AG09309 (cell line): ENCODE measurements around the gene TMEM63C.
A peak's percentile ranks its signal among the peaks of the same experiment; 100 is the strongest.

Experiments
- DNase-seq: peaks from one replicate; pipeline ENCODE4 v3.0.0-alpha.2; 2010; ENCODE audit warnings: low read depth
- H3K4me3 ChIP-seq: 2 replicates; pipeline ENCODE4 v1.5.1; 2011; ENCODE audit warnings: mild to moderate bottlenecking, low read depth, low read length, moderate library complexity; ENCODE audit not compliant: control insufficient read depth
- CTCF ChIP-seq: IDR thresholded peaks from 2 replicates; pipeline ENCODE4 v1.5.1; 2011; ENCODE audit warnings: mild to moderate bottlenecking, low read depth, low read length, inconsistent platforms; ENCODE audit not compliant: insufficient read depth, control insufficient read depth; ENCODE audit errors: missing control alignments

Gene TMEM63C

GRCh38 chr14:77284466-77284865 lies 102.9 kb downstream of the TMEM63C start:
- DNase-seq: no peak
- no peak overlapping the region for H3K4me3 ChIP-seq
- no peak for TF ChIP-seq CTCF

GRCh38 chr14:77286576-77286975 lies 105.0 kb downstream of the TMEM63C start:
- no peak overlapping the region for H3K4me3 ChIP-seq
- TF ChIP-seq CTCF: no peak
- no peak for DNase-seq

- H3K4me3 ChIP-seq: no peak overlapping the region
- no peak for DNase-seq
- no peak for TF ChIP-seq CTCF
These were observed 109.1 kb downstream of the TMEM63C start for GRCh38 chr14:77290705-77291104.

GRCh38 chr14:77296155-77296554 lies 114.6 kb downstream of the TMEM63C start:
- no peak for DNase-seq
- no peak overlapping the region for H3K4me3 ChIP-seq
- no peak for TF ChIP-seq CTCF

GRCh38 chr14:77296906-77297305 lies 115.3 kb downstream of the TMEM63C start:
- TF ChIP-seq CTCF: no peak
- DNase-seq: no peak
- no peak overlapping the region for H3K4me3 ChIP-seq

- DNase-seq: no peak
- TF ChIP-seq CTCF: no peak
- no peak overlapping the region for H3K4me3 ChIP-seq
These were observed 118.2 kb downstream of the TMEM63C start for GRCh38 chr14:77299771-77300170.

GRCh38 chr14:77301103-77301502 lies 119.5 kb downstream of the TMEM63C start:
- H3K4me3 ChIP-seq: no peak overlapping the region
- DNase-seq: peak; percentile 46
- TF ChIP-seq CTCF: peak; percentile 89
